ENCODE measurements around the gene PPP1R14D. TPM values are rescaled to one million over a fixed set of nuclear protein-coding genes. Genes with fewer than 3 reads are reported as not detected.
"Not testable (repeated sequence)": the region's sequence is repeated elsewhere in the genome, so short reads cannot be mapped to it uniquely, and the experiment has no call there.

PPP1R14D gene
- total RNA-seq, 1 donor: not detected

DNA sequence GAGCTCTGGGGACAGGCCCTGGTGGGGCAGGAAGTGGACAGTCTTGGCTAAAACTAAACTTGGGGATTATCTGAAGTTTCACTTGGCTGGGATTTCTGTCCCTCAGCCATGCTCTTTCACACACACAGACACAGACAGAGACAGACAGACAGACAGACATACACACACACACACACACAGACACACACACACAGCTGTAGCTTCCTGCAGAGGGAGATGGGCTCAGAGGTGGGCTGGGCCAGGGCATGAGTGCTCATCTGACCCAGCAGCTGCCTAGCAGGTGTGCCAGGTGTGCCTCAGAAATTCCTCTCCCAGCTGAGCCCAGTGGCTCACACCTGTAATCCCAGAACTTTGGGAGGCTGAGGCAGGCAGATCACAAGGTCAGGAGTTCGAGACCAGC lies 42.2 kb upstream of the PPP1R14D start:
- Histone ChIP-seq H3K79me2 (ENCODE audit: insufficient read depth, low read length) (no peaks in the 10 kb centered on the region), H3K27me3 (ENCODE audit: insufficient read depth, low read length) (peaks cover 26% of the 10 kb centered on the region), H3K9me3 (ENCODE audit: low read depth, low read length) (no peaks in the 10 kb centered on the region), H3K4me3 (ENCODE audit: insufficient read depth, low read length) (no peak overlapping the region), H3K36me3 (ENCODE audit: insufficient read depth, low read length) (no peaks in the 10 kb centered on the region), H3K4me1 (ENCODE audit: insufficient read depth, low read length) (peaks cover 4% of the 10 kb centered on the region), H2AFZ (ENCODE audit: low read length) (no peak overlapping the region), H3K27ac (ENCODE audit: low read depth, low read length) (no peak overlapping the region), H4K20me1 (ENCODE audit: insufficient read depth, low read length) (no peaks in the 10 kb centered on the region), H3K4me2 (ENCODE audit: insufficient read depth, low read length) (no peak overlapping the region)
- TF ChIP-seq CTCF (IDR thresholded peaks at IDR 0.05; ENCODE audit: extremely low read depth, low read depth, low read length): no peak
- no peak for DNase-seq (ENCODE audit: insufficient read length, low spot score, missing footprints)

DNA sequence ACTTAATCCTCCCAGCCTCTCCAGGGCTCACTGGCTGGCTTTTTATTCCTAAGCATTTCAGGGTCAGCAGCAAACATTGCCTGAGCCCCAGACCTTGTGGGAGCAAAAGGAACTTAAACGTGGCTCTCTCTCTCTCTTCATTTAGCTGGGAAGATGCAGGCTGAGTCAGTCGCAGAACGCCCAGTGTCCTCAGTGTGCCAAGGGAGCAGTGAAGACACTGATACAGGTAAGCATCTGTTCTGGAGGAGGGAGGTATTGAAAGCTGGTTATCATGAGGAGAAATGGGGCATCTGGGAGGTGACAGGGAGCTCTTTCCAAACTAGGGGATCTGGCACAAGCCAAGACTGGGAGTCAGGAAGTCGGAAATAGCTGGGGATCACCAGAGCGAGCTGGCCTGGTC lies 41.2 kb upstream of the PPP1R14D start:
- Histone ChIP-seq H3K9me3 (ENCODE audit: low read depth, low read length) (no peaks in the 10 kb centered on the region), H3K36me3 (ENCODE audit: insufficient read depth, low read length) (no peaks in the 10 kb centered on the region), H3K27ac (ENCODE audit: low read depth, low read length) (no peak overlapping the region), H3K4me2 (ENCODE audit: insufficient read depth, low read length) (no peak overlapping the region), H3K4me3 (ENCODE audit: insufficient read depth, low read length) (no peak overlapping the region), H3K4me1 (ENCODE audit: insufficient read depth, low read length) (peaks cover 4% of the 10 kb centered on the region), H4K20me1 (ENCODE audit: insufficient read depth, low read length) (no peaks in the 10 kb centered on the region), H3K79me2 (ENCODE audit: insufficient read depth, low read length) (no peaks in the 10 kb centered on the region), H2AFZ (ENCODE audit: low read length) (no peak overlapping the region), H3K27me3 (ENCODE audit: insufficient read depth, low read length) (peaks cover 24% of the 10 kb centered on the region)
- no peak for TF ChIP-seq CTCF (IDR thresholded peaks at IDR 0.05; ENCODE audit: extremely low read depth, low read depth, low read length)
- no peak for DNase-seq (ENCODE audit: insufficient read length, low spot score, missing footprints)

GRCh38 chr15:40867199-40867598 lies 38.7 kb upstream of the PPP1R14D start:
- H3K36me3 ChIP-seq (ENCODE audit: insufficient read depth, low read length): no peaks in the 10 kb centered on the region
- H3K9me3 ChIP-seq (ENCODE audit: low read depth, low read length): no peaks in the 10 kb centered on the region
- H3K4me3 ChIP-seq (ENCODE audit: insufficient read depth, low read length): no peak overlapping the region
- no peak overlapping the region for H3K4me2 ChIP-seq (ENCODE audit: insufficient read depth, low read length)
- no peak for TF ChIP-seq CTCF (IDR thresholded peaks at IDR 0.05; ENCODE audit: extremely low read depth, low read depth, low read length)
- no peaks in the 10 kb centered on the region for H3K4me1 ChIP-seq (ENCODE audit: insufficient read depth, low read length)
- no peak for DNase-seq (ENCODE audit: insufficient read length, low spot score, missing footprints)
- H2AFZ ChIP-seq (ENCODE audit: low read length): no peak overlapping the region
- no peaks in the 10 kb centered on the region for H4K20me1 ChIP-seq (ENCODE audit: insufficient read depth, low read length)
- H3K79me2 ChIP-seq (ENCODE audit: insufficient read depth, low read length): no peaks in the 10 kb centered on the region
- no peak overlapping the region for H3K27ac ChIP-seq (ENCODE audit: low read depth, low read length)
- peaks cover 11% of the 10 kb centered on the region for H3K27me3 ChIP-seq (ENCODE audit: insufficient read depth, low read length)

- H4K20me1 ChIP-seq (ENCODE audit: insufficient read depth, low read length): no peaks in the 10 kb centered on the region
- no peaks in the 10 kb centered on the region for H3K79me2 ChIP-seq (ENCODE audit: insufficient read depth, low read length)
- H3K9me3 ChIP-seq (ENCODE audit: low read depth, low read length): no peaks in the 10 kb centered on the region
- DNase-seq (ENCODE audit: insufficient read length, low spot score, missing footprints): no peak
- H3K4me3 ChIP-seq (ENCODE audit: insufficient read depth, low read length): no peak overlapping the region
- H3K4me1 ChIP-seq (ENCODE audit: insufficient read depth, low read length): no peaks in the 10 kb centered on the region
- H3K36me3 ChIP-seq (ENCODE audit: insufficient read depth, low read length): no peaks in the 10 kb centered on the region
- no peak for TF ChIP-seq CTCF (IDR thresholded peaks at IDR 0.05; ENCODE audit: extremely low read depth, low read depth, low read length)
- H3K27ac ChIP-seq (ENCODE audit: low read depth, low read length): no peak overlapping the region
- H3K4me2 ChIP-seq (ENCODE audit: insufficient read depth, low read length): no peak overlapping the region
- peaks cover 3% of the 10 kb centered on the region for H3K27me3 ChIP-seq (ENCODE audit: insufficient read depth, low read length)
- no peak overlapping the region for H2AFZ ChIP-seq (ENCODE audit: low read length)
Measured at GRCh38 chr15:40863660-40864270, 35.3 kb upstream of the PPP1R14D start.

GRCh38 chr15:40861147-40861546 lies 32.6 kb upstream of the PPP1R14D start:
- not testable (repeated sequence) for H4K20me1 ChIP-seq (ENCODE audit: insufficient read depth, low read length); H3K9me3 ChIP-seq (ENCODE audit: low read depth, low read length); H3K4me2 ChIP-seq (ENCODE audit: insufficient read depth, low read length); H3K79me2 ChIP-seq (ENCODE audit: insufficient read depth, low read length); H2AFZ ChIP-seq (ENCODE audit: low read length); H3K4me1 ChIP-seq (ENCODE audit: insufficient read depth, low read length); H3K27ac ChIP-seq (ENCODE audit: low read depth, low read length); H3K4me3 ChIP-seq (ENCODE audit: insufficient read depth, low read length); H3K36me3 ChIP-seq (ENCODE audit: insufficient read depth, low read length); H3K27me3 ChIP-seq (ENCODE audit: insufficient read depth, low read length)
- DNase-seq (ENCODE audit: insufficient read length, low spot score, missing footprints): peak; percentile 13

Measured in osteoblast (primary cell).